Placental epithelial cell (primary cell): ENCODE measurements around the gene MORN1. TPM values are rescaled to one million over a fixed set of nuclear protein-coding genes. Genes with fewer than 3 reads are reported as not detected.

ENCODE experiments used
- total RNA-seq: library from RNA; depleted of rRNA; stranded (reverse); fragments of >200 nt; gene quantifications from 2 replicates; pipeline ENCODE4 v1.2.3, GENCODE V29; 2012

Gene MORN1
- total RNA-seq: 13.0 and 16.9 TPM in 2 replicates

DNA sequence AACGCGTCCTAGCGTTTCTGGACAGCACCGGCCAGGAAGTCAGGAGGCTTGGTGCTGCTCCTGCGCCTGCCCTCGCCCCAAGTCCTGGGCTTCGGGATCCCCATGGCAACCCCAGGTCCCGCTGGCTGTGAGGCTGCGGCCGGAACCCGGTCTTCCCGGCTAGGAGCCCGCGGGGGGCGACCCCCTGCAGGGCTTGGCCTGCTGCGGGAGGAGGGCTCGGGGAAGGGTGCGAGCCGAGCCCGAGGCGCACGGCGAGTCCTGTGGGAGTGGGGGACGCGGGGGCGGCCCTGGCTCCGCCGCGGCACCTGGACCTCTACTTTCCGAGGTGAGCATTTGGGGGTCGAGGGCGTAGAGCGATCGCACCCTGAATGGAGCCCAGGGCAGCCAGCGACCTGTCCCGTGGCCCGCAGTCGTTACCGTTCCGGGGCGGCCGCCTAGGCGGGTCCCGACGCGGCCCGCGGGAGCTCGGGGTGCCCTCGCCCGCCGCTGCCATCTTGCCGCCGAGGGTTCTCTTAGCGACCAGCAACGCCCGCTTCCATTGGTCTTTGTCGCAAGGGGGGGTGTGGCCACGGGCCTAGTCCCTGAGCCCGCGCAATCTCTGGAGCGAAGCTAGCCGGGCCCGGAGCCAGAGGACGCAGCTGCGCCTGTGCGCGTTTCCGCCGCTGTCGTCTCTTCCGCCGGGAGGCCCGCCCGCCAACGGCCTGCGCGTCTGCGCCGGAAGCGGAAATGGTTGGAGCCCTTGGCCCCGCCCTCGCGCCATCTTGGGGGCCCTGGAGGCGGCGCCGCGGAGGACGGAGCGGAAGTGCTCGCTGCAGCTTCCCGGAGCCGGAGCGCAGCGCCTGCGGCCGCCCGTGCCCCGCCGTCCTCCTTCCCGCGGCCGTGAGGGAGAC is at the start of gene MORN1, which contains the start of gene RER1:
TSS of gene MORN1 (minus strand) at position 514 of the 890 bp plus-strand sequence. CDS start at position 493, 21 bp downstream.
TSS of gene RER1 (plus strand) at position 801 of the 890 bp plus-strand sequence. CDS start 3,950 bp downstream, outside the sequence.

DNA sequence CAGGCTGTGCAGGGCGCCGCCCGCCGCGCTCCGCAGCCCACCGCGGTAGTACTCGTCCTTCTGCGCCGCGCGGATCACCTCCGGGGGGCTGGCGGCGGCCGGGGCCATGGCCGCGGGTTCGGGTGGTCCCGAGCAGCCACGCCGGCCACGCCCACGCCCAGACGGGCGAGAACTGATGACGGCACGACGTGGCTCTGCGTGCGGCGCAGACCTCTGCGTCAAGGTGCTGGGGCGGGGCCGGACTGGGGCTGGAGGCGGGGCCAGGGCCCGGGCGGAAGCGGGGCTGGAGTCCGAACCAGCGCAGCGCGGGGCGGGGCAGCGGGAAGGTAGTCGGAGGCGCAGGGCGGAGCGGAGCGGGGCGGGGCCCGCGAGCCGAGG is 21.0 kb upstream of the MORN1 start, which contains the start of gene PEX10:
TSS of gene PEX10 (minus strand) at position 170 of the 378 bp plus-strand sequence. CDS start at position 108, 62 bp downstream.

Other genes with a start within 250 kb of the MORN1 start
- 19.2 and 22.2 TPM in 2 replicates for gene FAAP20, start 196.8 kb downstream of the MORN1 start, total RNA-seq
- 23.7 and 36.9 TPM in 2 replicates for gene SKI, start 163.2 kb downstream of the MORN1 start, total RNA-seq
- 72.2 and 98.8 TPM in 2 replicates for gene RER1, start 287 bp upstream of the MORN1 start, total RNA-seq
- 31.0 and 46.5 TPM in 2 replicates for gene PEX10, start 21.0 kb upstream of the MORN1 start, total RNA-seq
- 0.22 and 0.39 TPM in 2 replicates for gene PLCH2, start 84.7 kb upstream of the MORN1 start, total RNA-seq
- gene PANK4, start 135.0 kb upstream of the MORN1 start, total RNA-seq: 27.9 and 43.1 TPM in 2 replicates
- not detected in 2 replicates for gene HES5, start 138.7 kb upstream of the MORN1 start, total RNA-seq
- 2.0 and 5.4 TPM in 2 replicates for gene TNFRSF14, start 164.8 kb upstream of the MORN1 start, total RNA-seq
- gene PRXL2B, start 195.2 kb upstream of the MORN1 start, total RNA-seq: 9.8 and 12.0 TPM in 2 replicates
- not detected in 2 replicates for gene MMEL1, start 241.5 kb upstream of the MORN1 start, total RNA-seq